Fibroblast of lung (primary cell): ENCODE results near the gene TENM4. TPM values are rescaled to one million over a fixed set of nuclear protein-coding genes. Genes with fewer than 3 reads are reported as not detected.

Source experiments
- DNase-seq, 2 donors: peaks; one replicate each; pipeline versions ENCODE4 v3.0.0 to v3.0.0-alpha.2; 2010; ENCODE audit warnings: low read depth in 2 of 2
- H2AFZ ChIP-seq: 2 replicates; pipeline ENCODE4 v1.5.1; 2012; ENCODE audit warnings: low read length, control low read depth, inconsistent platforms
- H3K27ac ChIP-seq: 2 replicates; pipeline ENCODE4 v1.5.1; 2011; ENCODE audit warnings: low read length, control low read depth; ENCODE audit not compliant: insufficient read depth
- H3K27me3 ChIP-seq: 2 replicates; pipeline ENCODE4 v1.5.1; 2011; ENCODE audit warnings: mild to moderate bottlenecking, low read length; ENCODE audit not compliant: control insufficient read depth, insufficient read depth
- H3K36me3 ChIP-seq: 2 replicates; pipeline ENCODE4 v1.5.1; 2011; ENCODE audit warnings: low read length; ENCODE audit not compliant: control insufficient read depth, insufficient read depth
- H3K4me1 ChIP-seq: 2 replicates; pipeline ENCODE4 v1.5.1; 2011; ENCODE audit warnings: low read length; ENCODE audit not compliant: control insufficient read depth, insufficient read depth; ENCODE audit errors: extremely low read depth
- H3K4me2 ChIP-seq: 2 replicates; pipeline ENCODE4 v1.5.1; 2011; ENCODE audit warnings: low read length, control low read depth; ENCODE audit not compliant: insufficient read depth; ENCODE audit errors: extremely low read depth
- H3K4me3 ChIP-seq, 4 experiments: fragments of 200-600 bp in 1 of 4; sonication (generic) in 1 of 4; replicated peaks in 1 of 4; 2 replicates each; pipeline ENCODE4 v1.5.1; 2011 to 2016; ENCODE audit warnings: low read length in 4 of 4, low read depth in 3 of 4, mild to moderate bottlenecking in 3 of 4, control low read depth in 2 of 4, inconsistent platforms in 1 of 4, mixed read lengths in 1 of 4; ENCODE audit not compliant: insufficient read depth in 1 of 4; ENCODE audit errors: control extremely low read depth in 1 of 4
- H3K79me2 ChIP-seq: 2 replicates; pipeline ENCODE4 v1.5.1; 2012; ENCODE audit warnings: mild to moderate bottlenecking, low read length, inconsistent platforms; ENCODE audit not compliant: control insufficient read depth, insufficient read depth
- H3K9ac ChIP-seq: 2 replicates; pipeline ENCODE4 v1.5.1; 2011; ENCODE audit warnings: mild to moderate bottlenecking, low read length, control low read depth; ENCODE audit not compliant: insufficient read depth
- H3K9me3 ChIP-seq: 2 replicates; pipeline ENCODE4 v1.5.1; 2012; ENCODE audit warnings: low read depth, low read length; ENCODE audit not compliant: control insufficient read depth, insufficient read depth
- H4K20me1 ChIP-seq: 2 replicates; pipeline ENCODE4 v1.5.1; 2011; ENCODE audit warnings: low read length; ENCODE audit not compliant: control insufficient read depth, insufficient read depth; ENCODE audit errors: extremely low read depth
- EZH2 ChIP-seq: IDR thresholded peaks from 2 replicates; pipeline ENCODE4 v1.5.1; 2012; ENCODE audit warnings: low read length, control low read depth, mild to moderate bottlenecking; ENCODE audit errors: missing control alignments
- polyA plus RNA-seq, 2 donors: library from polyadenylated mRNA; depleted of rRNA in 1 of 2; stranded (reverse) in 1 of 2; unstranded in 1 of 2; fragments of >200 nt; gene quantifications; 2 replicates each; pipeline ENCODE4 v1.2.1, GENCODE V29; 2011 to 2012; ENCODE audit warnings: missing spikeins in 1 of 2
- total RNA-seq: library from RNA; depleted of rRNA; stranded (reverse); fragments of >200 nt; gene quantifications from 2 replicates; pipeline ENCODE4 v1.2.1, GENCODE V29; 2014
- TF ChIP-seq, protein P1 (sequence below), 2 donors: IDR thresholded peaks in 1 of 2; conservative IDR thresholded peaks in 1 of 2; 1 replicate in 1 of 2; 2 replicates in 1 of 2; pipeline ENCODE4 v1.5.1; 2011 to 2012; ENCODE audit warnings: low read length in 2 of 2, control low read depth in 1 of 2, inconsistent platforms in 1 of 2, low read depth in 1 of 2, mild to moderate bottlenecking in 1 of 2

TENM4 gene
- total and polyA plus RNA-seq, 2 donors (not counting 1 experiment from before 2014, with no cell fraction given), result 4.6 to 48.4 TPM

GRCh38 chr11:79328402-79328801 is 112.4 kb downstream of the TENM4 start:
- Histone ChIP-seq H3K4me2 (no peak overlapping the region), H3K27ac (no peak overlapping the region), H3K27me3 (no peaks in the 10 kb centered on the region), H3K4me3 (no peak overlapping the region), H3K9ac (no peak overlapping the region), H3K9me3 (no peaks in the 10 kb centered on the region), H3K79me2 (no peaks in the 10 kb centered on the region), H3K36me3 (no peaks in the 10 kb centered on the region), H3K4me1 (no peaks in the 10 kb centered on the region), H2AFZ (no peak overlapping the region), H4K20me1 (no peaks in the 10 kb centered on the region)
- no peak for DNase-seq
- TF ChIP-seq, protein P1, sequence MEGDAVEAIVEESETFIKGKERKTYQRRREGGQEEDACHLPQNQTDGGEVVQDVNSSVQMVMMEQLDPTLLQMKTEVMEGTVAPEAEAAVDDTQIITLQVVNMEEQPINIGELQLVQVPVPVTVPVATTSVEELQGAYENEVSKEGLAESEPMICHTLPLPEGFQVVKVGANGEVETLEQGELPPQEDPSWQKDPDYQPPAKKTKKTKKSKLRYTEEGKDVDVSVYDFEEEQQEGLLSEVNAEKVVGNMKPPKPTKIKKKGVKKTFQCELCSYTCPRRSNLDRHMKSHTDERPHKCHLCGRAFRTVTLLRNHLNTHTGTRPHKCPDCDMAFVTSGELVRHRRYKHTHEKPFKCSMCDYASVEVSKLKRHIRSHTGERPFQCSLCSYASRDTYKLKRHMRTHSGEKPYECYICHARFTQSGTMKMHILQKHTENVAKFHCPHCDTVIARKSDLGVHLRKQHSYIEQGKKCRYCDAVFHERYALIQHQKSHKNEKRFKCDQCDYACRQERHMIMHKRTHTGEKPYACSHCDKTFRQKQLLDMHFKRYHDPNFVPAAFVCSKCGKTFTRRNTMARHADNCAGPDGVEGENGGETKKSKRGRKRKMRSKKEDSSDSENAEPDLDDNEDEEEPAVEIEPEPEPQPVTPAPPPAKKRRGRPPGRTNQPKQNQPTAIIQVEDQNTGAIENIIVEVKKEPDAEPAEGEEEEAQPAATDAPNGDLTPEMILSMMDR (conservative IDR thresholded peaks at IDR 0.05 in 1 of 2, IDR thresholded peaks at IDR 0.05 in 1 of 2; ENCODE audit: low read depth in 1 of 2, low read length in 2 of 2), result no peak
- no peak for TF ChIP-seq EZH2

DNA sequence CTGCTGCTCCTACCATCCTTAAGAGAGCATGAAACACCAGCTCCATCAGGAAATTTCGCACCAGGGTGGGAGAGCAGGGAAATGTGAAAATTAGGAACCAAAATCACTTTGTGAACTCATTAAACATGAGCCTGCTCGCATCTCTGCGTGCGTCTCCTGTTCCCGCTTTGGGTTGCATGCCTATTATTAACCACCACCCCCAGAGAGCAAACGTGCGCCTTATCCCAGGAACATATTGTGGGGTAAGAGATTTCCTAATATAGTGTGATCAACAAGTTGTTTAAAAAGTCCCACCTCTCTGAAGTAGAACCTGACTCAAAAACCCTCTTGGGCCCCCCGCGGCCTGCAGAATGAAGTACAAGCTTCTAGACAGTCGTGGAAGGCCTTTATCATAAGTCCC is 115.0 kb downstream of the TENM4 start:
- TF ChIP-seq, protein P1 (conservative IDR thresholded peaks at IDR 0.05 in 1 of 2, IDR thresholded peaks at IDR 0.05 in 1 of 2; ENCODE audit: low read depth in 1 of 2, low read length in 2 of 2), result no peak
- TF ChIP-seq EZH2, result no peak
- Histone ChIP-seq H3K4me2 (no peak overlapping the region), H4K20me1 (no peaks in the 10 kb centered on the region), H3K79me2 (no peaks in the 10 kb centered on the region), H3K9ac (no peak overlapping the region), H3K4me1 (no peaks in the 10 kb centered on the region), H3K4me3 (no peak overlapping the region), H3K27me3 (no peaks in the 10 kb centered on the region), H3K9me3 (no peaks in the 10 kb centered on the region), H2AFZ (no peak overlapping the region), H3K36me3 (no peaks in the 10 kb centered on the region), H3K27ac (no peak overlapping the region)
- no peak for DNase-seq

DNA sequence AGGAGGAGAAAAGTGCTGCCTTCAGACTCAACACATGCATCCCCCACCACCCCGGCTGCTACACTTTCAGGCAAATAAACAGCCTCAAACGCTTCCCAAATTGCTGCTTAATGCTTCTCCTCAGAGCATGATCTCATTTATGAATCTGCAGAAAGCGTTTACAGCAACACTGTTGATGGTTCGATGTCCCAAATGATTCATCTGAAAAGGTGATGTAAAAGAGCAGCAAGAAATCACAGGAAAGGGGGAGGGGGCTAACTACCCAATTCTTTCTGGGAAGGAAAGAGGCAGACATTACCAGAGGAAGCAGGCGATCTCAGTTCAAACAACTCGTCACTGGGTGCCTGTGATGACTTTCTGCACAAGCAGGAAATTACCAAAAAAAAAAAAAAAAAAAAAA is 119.6 kb downstream of the TENM4 start:
- Histone ChIP-seq H3K9me3 (no peaks in the 10 kb centered on the region), H4K20me1 (no peaks in the 10 kb centered on the region), H3K36me3 (no peaks in the 10 kb centered on the region), H3K4me1 (no peaks in the 10 kb centered on the region), H3K27ac (no peak overlapping the region), H3K4me2 (no peak overlapping the region), H2AFZ (no peak overlapping the region), H3K27me3 (no peaks in the 10 kb centered on the region), H3K4me3 (no peak overlapping the region), H3K9ac (no peak overlapping the region), H3K79me2 (no peaks in the 10 kb centered on the region)
- no peak for TF ChIP-seq EZH2
- TF ChIP-seq, protein P1 (conservative IDR thresholded peaks at IDR 0.05 in 1 of 2, IDR thresholded peaks at IDR 0.05 in 1 of 2; ENCODE audit: low read depth in 1 of 2, low read length in 2 of 2), result no peak
- peak; percentile 21 to 83 for DNase-seq
